Stimulated activated CD8-positive, alpha-beta memory T cell treated with anti-CD3 and anti-CD28 coated beads, Interleukin-12 subunit alpha, Interleukin-12 subunit beta, amount 100 ng/mL, for 24 hours (primary cell): ENCODE results near the gene KCNH2.

Source experiments
- DNase-seq: peaks from one replicate; pipeline ENCODE4 v3.0.0-alpha.2; 2020; ENCODE audit errors: extremely low read depth

Gene KCNH2

DNA sequence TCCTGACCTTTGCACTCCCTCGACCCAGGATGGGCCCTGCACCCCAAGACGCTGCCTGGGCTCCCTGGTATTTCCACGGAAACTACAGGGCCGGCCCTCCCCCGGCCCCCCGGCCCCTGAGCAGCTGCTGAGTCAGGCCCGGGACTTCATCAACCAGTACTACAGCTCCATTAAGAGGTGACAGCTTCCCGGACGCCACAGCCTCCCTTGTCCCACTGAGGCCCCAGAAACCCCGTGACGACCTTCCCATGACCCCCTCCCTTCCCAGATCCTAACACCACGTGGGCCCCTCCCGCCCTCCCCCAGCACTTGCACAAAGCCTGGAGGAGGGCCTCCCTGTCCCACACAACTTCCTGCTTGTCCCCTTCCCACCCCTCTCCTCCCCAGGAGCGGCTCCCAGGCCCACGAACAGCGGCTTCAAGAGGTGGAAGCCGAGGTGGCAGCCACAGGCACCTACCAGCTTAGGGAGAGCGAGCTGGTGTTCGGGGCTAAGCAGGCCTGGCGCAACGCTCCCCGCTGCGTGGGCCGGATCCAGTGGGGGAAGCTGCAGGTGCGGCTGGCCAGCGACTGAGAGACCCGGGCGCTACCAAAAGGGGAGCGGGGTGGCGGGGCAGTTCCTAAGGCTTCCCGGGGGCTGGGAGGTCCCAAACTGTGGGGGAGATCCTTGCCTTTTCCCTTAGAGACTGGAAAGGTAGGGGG lies 18.4 kb upstream of the KCNH2 start:
- no peak for DNase-seq

DNA sequence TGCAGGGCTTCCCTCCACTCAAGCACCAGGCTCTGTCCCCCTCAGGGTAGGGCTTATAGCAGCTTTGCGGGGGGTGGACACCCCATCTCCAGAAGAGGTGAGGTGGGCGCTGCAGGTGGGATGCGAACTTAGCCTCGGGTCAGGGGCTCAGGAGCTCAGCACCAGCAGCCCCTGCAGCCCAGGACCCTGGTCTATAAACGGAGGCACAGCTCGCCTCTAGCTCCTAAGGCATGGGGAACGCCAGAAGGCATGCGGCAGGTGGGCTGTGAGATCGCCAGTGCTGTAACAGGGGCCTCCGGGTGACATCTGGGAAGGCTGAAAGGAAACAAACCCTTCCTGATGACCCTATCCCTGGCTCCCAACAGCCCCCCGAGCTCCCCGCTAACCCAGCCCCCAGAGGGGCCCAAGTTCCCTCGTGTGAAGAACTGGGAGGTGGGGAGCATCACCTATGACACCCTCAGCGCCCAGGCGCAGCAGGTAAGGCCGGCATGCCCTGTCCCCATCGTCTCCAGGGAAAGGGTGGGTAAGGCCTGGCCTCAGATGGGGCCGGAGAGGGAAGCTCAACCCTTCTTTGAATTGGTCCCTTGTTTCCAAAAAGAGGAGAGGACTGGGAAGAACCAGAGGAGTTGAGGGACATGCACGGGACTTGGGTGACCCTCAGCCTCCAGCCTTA lies 16.9 kb upstream of the KCNH2 start:
- DNase-seq, result no peak

DNA sequence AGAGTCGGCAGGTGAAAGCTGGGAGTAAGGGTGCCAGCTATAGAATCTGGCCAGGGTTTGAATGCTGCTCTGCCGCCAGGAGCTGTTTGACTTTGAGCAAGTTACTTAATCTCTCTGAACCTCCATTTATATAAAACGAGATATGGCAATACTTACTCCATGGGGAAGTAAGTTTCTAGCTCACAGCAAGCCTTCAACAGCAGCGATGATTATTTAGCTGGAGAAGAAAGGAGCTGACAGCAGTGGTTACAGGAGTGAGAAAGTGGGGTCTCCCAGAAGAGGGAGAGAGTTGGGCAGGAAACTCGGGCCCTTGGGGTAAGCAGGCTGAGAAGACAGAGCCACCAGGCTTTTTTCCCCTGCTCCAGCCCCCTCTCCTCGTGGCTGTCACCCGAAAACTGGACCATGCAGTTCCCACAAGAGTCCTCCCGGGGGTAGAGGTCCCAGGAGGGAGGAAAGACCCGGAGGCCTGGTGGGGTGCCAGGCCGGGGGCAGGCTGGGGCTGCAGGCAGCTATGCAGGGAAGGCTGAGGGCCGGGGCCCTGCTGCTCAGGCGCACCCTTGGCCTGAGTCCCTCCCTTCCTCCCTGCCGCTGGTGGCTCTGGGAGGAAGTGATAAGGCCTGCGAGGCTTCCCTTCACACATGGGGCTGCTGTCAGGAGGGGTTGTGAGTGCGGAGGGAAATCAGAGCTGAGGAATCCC lies 16.2 kb upstream of the KCNH2 start:
- no peak for DNase-seq

DNA sequence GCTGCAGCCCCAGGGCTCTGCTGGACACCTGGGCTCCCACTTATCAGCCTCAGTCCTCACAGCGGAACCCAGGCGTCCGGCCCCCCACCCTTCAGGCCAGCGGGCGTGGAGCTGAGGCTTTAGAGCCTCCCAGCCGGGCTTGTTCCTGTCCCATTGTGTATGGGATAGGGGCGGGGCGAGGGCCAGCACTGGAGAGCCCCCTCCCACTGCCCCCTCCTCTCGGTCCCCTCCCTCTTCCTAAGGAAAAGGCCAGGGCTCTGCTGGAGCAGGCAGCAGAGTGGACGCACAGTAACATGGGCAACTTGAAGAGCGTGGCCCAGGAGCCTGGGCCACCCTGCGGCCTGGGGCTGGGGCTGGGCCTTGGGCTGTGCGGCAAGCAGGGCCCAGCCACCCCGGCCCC lies 15.4 kb upstream of the KCNH2 start:
- no peak for DNase-seq

DNA sequence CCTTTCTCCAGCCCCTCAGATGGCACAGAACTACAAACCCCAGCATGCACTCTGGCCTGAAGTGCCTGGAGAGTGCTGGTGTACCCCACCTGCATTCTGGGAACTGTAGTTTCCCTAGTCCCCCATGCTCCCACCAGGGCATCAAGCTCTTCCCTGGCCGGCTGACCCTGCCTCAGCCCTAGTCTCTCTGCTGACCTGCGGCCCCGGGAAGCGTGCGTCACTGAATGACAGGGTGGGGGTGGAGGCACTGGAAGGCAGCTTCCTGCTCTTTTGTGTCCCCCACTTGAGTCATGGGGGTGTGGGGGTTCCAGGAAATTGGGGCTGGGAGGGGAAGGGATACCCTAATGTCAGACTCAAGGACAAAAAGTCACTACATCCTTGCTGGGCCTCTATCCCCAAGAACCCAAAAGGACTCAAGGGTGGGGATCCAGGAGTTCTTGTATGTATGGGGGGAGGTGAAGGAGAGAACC lies 14.7 kb upstream of the KCNH2 start:
- no peak for DNase-seq

DNA sequence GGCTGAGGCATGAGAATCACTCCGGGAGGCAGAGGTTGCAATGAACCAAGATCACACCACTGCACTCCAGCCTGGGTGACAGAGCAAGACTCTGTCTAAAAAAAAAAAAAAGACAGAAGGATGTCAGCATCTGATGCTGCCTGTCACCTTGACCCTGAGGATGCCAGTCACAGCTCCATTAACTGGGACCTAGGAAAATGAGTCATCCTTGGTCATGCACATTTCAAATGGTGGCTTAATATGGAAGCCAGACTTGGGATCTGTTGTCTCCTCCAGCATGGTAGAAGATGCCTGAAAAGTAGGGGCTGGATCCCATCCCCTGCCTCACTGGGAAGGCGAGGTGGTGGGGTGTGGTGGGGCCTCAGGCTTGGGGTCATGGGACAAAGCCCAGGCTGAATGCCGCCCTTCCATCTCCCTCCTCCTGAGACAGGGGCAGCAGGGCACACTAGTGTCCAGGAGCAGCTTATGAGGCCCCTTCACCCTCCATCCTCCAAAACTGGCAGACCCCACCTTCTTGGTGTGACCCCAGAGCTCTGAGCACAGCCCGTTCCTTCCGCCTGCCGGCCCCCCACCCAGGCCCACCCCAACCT lies 14.0 kb upstream of the KCNH2 start:
- no peak for DNase-seq

DNA sequence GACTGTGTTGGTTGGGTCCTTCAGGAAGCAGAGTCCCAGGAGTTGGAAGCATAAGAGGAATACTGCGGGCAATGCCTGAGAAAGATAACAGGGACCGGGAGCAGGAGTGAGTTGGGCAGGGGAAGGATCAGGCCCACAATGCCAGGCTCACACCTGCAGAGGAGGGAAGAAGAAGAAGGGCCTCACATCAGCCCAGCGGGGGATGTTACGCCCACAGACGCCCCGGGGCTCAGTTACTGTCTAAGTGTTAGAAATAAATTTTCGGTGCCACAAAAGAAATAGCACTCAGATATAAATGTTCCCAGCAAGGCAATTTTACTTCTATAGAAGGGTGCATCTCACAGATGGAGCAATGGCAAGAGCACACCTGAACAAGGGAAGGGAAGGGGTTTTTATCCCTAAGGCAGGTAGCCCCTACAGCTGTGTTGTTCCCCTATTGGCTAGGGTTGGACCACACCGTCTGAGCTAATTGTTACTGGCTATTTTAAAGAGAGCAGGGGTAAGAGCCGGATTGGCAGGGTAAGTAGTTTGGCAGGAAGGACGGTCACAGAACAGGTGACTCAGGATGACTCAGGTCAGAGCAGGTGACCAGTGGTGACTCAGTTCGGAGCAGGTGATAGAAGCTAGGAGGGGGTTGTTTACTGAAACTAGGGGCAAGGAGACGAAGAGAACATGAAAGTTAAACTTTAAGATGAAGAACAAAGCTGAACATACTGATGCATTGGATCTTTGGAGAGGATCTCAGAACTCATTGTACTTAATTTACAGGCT lies 12.5 kb upstream of the KCNH2 start, which contains the start of gene NOS3:
TSS of gene NOS3 (plus strand) at position 602 of the 771 bp plus-strand sequence. CDS start 2,787 bp downstream, outside the sequence.
- DNase-seq, result no peak

DNA sequence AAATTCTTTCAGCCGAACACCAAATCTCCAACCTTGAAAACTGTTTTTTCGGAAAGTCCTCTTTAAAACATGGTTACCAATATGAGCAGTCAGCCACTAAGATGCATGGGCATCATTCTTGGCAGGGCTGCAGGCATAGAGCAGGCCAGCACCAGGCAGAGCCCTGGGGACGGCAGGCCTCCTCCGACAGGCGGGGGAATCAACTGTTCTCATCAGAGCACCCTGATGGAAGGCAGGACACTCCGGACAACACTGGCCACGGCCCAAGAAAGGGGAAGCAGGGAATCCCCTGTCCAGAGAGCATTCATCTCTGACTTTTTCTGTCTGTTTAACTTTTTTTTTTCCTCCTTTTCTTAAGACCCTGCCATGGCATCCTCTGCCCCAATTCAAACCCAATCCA lies 11.3 kb upstream of the KCNH2 start:
- no peak for DNase-seq

DNA sequence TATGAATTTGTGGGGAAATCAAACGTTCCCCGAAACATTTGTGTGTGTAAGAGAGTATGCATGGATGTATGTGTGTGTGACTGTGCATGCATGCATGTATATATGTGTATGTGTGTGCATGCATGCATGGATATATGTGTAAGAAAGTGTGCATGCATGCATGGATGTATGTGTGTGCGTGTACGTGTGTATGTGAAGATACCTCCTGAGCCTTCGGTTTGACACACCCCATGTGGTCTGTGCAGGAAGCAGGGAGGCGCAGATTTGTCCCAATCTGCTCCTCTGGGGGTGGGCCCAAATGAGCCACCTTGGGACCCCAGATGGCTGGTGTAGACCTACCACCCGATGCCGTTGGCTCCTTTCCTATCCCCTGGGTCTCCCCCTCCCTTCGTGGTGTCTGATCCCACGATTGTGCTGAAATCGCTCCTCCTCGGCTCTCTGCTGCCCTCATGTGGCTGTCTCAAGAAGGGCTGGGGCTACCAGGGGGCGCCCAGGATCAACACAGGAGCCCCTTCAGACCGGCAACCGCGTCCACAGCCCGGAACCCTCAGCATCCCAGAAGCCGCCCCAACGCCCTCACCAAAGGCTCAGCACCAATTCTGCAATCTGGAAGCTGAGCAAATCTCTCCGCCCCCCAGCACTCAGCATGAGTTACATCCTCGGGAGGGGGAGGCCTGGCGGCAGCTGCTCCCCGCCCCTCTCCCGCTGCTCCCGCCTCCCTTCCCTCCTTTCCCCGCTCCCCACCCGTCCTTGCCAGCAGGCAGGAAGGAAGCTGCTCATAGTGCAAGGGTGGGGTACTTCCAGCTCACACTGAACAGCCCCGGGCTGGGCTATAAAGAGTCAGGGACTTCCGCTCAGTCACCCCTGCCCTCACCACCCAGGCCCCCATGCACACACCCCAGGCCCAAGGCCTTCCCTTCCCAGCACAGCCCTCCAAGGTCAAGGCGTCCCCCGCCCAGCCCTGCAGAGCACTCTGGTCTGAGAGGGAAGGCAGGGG lies 10.4 kb upstream of the KCNH2 start:
- DNase-seq, result no peak

DNA sequence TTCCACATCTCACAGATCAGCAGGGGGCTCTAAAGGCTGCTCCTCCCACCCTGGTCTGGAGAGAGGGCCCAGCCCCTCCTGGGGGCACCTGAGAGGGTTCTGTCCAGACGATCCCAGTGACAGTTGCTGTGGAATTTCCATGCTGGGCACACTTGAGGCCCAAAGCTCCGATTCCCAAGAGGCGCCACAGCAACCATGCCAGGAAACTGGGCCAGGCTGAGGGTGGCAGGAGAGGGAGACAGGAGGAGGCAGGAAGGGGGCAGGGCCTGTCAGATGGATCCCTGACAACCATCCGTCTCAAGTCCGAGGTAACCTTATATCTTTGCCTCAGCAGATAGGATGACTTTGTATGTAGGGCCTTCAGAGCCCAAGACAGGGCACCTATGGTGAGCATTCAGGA lies 8.4 kb upstream of the KCNH2 start:
- DNase-seq, result no peak

DNA sequence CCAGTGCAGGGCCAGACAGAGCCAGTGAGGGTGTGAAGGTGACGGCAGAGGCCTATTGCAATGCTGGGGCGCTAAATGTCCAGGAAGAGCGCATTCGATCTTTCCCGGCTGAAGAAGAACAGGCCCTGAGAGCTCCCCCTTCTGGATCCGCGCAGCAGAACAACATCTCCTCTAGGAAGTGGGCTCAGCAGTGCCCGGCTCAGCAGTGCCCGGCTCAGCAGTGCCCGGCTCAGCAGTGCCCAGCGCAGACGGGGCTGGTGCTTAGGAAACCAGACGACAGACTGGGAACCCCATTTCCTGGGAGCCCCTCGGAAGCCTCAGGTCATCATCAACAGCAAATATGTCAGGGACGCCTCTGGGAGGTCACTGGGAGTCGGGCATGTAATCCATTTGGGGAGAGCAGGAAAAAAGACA lies 8.0 kb upstream of the KCNH2 start:
- DNase-seq, result no peak

DNA sequence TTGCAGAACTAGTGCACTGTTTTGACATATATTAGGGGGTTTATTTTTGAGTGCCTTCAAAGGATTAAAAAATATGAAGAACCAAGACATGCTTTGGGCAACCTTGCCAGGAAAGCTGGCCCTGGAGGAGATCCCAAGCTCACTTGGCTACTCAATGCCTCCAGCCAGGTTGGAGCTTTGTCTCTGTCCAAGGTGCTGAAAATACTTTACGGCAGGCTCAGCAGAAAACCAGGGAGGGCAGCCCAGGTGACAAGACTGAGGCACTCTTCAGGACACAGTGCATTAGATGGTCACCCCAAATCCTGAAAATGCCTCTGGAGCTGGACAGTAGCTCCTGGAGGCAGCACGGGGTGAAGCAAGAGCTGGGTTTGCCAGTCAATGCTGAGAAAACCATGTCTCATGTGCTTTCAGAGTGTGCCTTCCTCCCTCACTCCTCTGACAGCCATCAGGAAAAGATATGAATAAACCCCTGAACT lies 5.8 kb upstream of the KCNH2 start:
- DNase-seq, result no peak

DNA sequence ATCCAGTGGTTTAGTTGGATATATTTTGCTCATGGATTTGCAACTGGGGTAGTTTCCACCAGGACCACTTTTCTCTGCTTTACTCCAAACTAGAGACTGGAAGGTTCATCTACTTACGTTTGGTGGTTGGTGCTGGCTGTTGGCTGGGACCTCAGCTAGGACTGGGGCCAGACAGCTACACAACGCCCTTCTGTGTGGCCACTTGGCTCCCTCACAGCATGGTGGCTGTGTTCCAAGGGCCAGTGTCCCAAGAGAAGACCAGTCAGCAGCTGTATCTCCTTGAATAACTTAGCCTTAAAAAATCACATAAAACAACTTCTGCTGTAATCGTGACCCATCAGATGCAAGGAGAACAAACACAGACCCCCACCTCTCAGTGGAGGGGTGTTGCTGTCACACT lies 4.2 kb upstream of the KCNH2 start:
- no peak for DNase-seq

DNA sequence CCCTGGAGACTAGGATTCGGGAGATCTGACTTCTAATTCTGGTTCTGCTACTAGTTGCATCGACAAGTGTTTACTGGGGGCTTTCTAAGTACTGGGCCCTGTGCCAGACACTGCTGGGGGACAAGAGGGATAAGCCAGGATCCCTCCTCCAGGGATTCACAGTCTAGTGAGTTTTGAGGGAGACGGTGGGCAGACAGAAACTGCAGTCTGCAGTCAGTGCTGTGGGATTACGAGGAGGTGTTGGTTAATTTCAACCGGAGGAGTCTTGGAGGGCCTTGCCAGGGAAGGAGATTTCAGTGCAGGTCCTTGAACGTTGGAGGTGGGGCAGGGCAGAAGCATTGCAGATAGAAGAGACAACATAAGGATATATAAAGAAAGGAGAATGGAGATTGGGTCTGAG lies 3.5 kb upstream of the KCNH2 start:
- no peak for DNase-seq

DNA sequence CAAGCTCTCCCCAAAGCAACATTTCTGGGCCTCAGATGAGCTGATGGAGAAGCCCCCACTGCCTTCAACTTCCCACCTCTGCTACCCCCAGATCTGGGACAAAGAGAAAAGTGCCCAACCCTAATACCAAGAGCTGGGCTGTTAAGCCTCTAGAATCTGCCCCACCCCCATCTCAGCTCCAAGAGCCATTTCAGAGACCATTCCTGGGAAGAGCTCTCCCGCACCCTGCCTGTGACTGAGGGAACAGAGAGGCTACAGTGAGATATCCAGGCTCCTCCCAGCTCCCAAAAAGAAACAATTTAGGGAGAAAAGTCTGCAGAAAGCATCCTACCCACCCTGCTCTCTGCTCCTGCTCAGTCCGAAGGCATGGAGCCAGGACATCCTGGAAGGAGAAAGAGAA lies 2.5 kb upstream of the KCNH2 start:
- DNase-seq, result no peak

DNA sequence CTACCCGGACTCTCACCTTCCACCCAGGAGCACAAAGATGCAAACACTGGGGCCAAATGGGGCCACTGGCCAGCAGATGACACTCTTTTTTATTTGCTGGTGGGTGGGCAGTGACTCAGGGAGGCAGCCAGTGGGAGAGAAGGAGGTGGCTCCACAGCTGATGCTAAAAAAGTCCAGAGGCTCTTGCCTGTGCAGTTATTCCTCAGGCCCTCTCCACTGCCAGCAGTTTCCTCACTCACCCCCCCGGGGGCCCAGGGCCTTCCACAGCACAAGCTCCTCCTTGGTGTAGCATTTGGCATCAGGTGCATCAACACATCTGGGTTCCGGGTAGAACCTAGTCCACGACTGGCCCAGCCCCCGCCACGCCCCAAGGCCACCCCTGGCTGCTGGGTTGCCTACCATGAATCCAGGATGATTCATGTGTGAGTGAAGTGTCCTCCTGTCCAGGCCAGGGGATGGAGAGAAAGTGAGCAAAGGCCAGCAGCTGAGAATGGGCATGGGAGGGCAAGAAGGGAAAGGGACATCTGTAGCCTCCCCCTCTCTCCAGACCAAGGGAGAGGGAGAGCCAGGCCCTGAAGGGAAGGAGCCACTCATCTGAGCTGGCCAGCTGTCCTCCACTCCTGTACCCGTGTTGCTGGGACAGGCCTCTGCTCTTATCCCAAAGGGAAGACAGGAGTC lies 1.7 kb upstream of the KCNH2 start:
- no peak for DNase-seq

DNA sequence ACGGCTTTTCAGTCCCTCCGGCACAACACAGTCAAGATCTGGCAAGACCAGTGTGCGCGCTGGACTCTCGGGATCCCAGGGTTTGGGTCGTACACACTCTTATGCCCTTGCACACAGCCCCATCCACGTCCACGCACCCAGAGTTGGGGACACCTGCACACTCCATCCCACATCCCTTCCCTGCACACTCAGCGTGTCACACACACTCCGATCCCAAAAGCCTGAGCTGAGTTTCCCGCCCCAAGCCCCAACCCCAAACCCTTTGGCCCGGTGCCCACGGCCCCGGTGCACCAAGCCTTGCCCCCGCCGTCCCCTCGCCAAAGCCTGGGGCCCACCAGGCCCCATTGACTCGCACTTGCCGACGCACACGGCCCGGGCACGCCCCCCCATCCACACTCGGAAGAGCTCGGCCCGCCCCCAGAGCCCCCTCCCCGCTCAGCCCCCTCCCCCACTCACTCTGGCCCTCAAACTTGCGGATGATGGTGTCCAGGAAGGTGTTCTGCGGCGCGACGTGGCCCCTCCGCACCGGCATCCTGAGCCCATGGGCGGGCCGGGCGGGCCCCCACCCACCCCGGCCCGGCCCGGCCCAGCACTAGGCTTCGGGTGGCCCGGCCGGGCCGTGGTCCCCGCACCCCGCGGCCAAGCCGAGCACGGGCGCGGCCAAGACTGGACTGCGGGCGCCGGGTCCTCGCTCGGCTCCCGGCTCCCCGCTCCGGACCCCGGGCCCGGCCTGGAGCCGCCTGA lies 567 bp downstream of the KCNH2 start:
- no peak for DNase-seq

DNA sequence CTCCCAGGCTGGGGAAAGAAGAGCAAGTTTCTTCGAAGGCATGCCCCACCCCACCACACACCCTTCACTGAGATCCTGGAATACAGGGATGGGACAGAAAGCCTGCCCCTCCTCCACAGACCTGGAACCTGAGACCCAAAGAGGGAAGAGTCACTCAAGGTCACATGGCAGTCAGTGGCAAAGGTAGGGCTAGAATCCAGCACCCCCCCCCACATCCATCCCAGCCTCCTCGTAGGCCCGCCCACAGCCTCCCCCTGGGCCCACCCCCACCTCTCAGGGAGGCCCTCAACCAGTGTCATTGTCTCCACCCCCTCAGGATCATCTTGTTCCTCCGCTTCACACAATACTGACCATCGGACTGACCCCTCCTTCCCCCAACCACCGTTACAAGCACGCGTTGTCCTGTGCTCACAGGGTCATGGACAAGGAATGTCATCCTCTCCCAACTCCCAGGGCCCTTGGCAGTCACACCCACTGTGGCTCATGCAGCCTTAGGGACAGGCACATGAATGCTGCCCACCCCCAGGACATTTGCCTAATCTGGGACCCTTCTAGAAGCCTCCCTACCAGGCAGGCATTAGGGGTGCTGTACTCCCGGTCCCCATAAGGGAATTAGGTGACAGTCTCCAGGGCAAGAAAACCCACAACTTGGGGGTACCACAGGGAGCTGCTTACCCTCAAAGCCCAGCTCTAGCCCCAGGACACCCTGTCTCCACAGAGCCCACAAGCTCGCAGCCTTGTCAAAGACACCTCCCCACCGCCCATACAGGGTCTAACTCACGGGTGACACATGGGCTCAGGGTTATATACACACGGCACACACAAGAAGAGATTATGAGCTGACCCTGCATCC lies 1.4 kb downstream of the KCNH2 start:
- DNase-seq, result no peak
